ENCODE data around the gene LRRC32.
A peak's percentile ranks its signal among the peaks of the same experiment; 100 is the strongest.

The LRRC32 gene

DNA sequence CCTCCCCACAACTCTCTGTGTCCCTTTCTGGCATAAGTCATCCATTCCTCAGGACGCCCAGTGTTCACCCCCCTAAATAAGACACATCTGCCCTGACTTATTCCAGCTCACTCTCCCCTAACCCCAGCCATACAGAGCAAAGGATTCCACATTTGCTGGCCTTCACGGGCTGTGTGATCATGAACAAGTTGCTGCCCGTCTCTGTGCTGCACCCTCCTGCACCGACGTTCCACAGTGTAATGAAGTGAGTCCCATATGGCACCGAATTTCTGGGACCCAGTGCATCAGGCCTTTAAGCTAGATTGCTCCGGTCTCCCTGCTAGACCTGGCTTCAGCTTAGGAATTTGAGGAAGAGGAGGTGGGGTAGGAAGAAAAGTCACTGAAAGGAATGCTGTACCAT, 22.4 kb upstream of the LRRC32 start:
- TF ChIP-seq, protein P1, sequence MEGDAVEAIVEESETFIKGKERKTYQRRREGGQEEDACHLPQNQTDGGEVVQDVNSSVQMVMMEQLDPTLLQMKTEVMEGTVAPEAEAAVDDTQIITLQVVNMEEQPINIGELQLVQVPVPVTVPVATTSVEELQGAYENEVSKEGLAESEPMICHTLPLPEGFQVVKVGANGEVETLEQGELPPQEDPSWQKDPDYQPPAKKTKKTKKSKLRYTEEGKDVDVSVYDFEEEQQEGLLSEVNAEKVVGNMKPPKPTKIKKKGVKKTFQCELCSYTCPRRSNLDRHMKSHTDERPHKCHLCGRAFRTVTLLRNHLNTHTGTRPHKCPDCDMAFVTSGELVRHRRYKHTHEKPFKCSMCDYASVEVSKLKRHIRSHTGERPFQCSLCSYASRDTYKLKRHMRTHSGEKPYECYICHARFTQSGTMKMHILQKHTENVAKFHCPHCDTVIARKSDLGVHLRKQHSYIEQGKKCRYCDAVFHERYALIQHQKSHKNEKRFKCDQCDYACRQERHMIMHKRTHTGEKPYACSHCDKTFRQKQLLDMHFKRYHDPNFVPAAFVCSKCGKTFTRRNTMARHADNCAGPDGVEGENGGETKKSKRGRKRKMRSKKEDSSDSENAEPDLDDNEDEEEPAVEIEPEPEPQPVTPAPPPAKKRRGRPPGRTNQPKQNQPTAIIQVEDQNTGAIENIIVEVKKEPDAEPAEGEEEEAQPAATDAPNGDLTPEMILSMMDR (IDR thresholded peaks at IDR 0.05; ENCODE audit: low read depth, low read length), result no peak
- DNase-seq (ENCODE audit: extremely low read depth, low read depth), result no peak

DNA sequence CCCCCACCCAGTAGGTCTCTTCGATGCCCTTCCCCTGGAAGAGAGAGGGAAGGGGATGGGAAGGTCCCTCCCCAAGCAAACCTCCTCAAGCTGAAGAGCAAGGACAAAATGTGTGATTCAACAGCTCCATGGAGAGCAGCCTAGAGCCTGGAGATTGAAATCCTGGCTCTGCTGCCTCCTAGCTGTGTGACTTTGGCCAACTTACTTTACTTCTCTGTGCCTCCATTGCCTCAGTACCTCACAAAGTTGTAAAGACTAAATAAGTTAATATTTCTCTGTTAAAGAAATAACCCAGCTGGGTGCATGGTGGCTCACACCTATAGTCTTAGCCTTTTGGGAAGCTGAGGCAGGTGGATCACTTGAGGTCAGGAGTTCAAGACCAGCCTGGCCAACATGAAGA, 21.1 kb upstream of the LRRC32 start:
- DNase-seq (ENCODE audit: extremely low read depth, low read depth), result no peak
- TF ChIP-seq, protein P1 (IDR thresholded peaks at IDR 0.05; ENCODE audit: low read depth, low read length), result no peak

DNA sequence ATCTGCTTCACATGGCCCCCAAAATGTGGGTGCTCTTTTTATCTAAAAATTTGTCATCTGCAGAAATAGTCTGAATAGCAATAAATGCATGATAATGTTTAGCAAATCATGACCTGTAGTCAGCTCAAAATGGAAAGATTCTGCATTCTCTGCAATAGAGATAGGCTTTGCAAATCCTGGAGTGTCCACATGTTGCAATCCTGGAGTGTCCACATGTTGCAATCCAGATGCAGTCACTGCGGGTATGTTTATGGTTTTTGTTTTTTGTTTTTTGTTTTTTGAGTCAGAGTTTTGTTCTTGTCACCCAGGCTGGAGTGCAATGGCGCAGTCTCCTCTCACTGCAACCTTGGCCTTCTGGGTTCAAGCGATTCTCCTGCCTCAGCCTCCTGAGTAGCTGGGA, 20.2 kb upstream of the LRRC32 start:
- TF ChIP-seq, protein P1 (IDR thresholded peaks at IDR 0.05; ENCODE audit: low read depth, low read length), result no peak
- peak; percentile 11 for DNase-seq (ENCODE audit: extremely low read depth, low read depth)

DNA sequence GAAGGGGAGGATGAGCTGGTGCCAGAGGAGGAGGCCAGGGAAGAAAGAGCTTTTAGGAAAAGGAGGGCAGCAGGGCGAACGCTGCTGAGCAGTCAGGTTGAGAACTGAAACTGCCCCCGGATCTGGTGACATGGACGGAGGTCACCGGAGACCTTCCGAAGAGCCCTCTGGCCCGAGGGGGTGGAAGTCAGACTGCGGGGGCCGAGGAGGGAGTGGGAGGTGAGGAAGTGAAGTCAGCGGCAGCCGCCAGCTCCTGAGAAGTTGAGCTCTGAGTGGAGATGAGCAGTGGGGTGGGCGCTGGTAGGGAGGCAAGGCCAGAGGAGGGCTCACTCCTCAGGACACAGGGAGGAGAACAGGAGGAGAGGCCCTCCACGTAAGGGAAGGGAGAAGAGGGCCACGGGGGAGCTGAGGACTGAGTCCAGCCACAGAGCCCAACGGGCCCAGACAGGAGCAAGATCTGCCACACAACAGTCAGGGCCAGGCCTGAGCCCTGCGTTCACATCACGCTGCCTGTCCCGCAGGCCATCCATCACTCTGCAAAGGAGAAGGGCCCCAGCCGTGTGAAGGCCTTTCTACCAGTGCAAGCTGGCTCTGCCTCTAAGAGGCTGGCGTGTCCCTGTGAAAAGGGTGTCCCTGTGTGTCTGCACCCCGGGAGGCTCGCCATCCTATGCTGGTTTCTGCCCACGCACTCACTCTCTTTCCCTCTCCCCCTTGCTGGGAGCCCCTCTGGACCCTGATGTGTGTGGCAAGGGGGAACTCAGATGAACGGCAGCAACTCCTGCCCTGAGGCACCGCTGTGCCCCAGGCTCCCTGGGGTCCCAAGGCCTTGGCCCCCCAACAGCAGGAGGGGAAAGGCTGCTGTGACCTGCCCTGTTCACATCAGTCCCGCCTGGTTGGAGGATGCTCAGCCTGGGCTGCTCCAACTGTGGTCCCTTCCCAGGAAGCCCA, 19.0 kb upstream of the LRRC32 start:
- TF ChIP-seq, protein P1 (IDR thresholded peaks at IDR 0.05; ENCODE audit: low read depth, low read length), result no peak
- DNase-seq (ENCODE audit: extremely low read depth, low read depth), result no peak

DNA sequence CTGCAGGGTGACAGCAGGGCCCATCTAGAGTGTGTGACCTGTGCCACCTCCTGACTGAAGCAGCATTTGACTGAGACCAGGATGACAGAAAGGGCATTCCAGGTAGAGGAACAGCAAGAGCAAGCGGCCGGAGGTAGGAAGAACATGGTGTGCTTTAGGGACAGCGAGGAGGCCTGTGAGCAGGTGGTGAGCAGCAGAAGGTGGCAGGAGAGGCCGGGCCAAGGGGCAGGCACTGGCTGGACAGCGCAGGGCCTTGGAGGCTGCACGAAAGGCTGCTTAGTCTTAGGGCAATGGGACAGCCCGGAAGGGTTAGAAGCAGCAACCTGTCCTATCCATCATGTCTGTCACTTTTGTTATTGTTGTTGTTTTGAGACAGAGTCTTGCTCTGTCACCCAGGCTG, 17.6 kb upstream of the LRRC32 start:
- no peak for DNase-seq (ENCODE audit: extremely low read depth, low read depth)

GRCh38 chr11:76686261-76687079, 15.9 kb upstream of the LRRC32 start:
- TF ChIP-seq, protein P1 (IDR thresholded peaks at IDR 0.05; ENCODE audit: low read depth, low read length), result no peak
- no peak for DNase-seq (ENCODE audit: extremely low read depth, low read depth)

More for the DNA sequence above, 17.6 kb upstream of the LRRC32 start:
- TF ChIP-seq, protein P1 (IDR thresholded peaks at IDR 0.05; ENCODE audit: low read depth, low read length), result no peak

GRCh38 chr11:76685831-76686230, 15.3 kb upstream of the LRRC32 start:
- no peak for DNase-seq (ENCODE audit: extremely low read depth, low read depth)
- TF ChIP-seq, protein P1 (IDR thresholded peaks at IDR 0.05; ENCODE audit: low read depth, low read length), result no peak
